Measurements from ENCODE around the gene FXYD1.

The FXYD1 gene

DNA sequence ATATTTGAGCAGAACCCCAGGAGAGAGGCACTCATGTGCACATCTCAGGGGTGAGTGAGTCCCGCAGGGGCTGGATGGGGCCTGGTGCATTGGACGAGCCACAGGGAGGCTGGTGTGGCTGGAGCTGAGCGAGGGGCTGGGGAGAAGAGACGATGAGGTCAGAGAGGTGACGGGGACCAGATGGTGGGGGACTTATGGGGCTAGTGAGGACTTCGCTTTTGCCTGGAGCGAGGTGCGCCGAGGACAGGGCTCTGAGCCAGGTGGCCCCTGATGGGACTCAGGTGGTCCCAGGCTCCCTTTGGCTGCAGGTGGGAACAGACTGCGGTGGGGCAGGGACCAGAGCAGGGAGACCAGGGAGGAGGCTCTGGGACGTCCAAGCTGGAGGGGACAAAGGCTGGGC is 29.9 kb upstream of the FXYD1 start:
- DNase-seq: no peak

DNA sequence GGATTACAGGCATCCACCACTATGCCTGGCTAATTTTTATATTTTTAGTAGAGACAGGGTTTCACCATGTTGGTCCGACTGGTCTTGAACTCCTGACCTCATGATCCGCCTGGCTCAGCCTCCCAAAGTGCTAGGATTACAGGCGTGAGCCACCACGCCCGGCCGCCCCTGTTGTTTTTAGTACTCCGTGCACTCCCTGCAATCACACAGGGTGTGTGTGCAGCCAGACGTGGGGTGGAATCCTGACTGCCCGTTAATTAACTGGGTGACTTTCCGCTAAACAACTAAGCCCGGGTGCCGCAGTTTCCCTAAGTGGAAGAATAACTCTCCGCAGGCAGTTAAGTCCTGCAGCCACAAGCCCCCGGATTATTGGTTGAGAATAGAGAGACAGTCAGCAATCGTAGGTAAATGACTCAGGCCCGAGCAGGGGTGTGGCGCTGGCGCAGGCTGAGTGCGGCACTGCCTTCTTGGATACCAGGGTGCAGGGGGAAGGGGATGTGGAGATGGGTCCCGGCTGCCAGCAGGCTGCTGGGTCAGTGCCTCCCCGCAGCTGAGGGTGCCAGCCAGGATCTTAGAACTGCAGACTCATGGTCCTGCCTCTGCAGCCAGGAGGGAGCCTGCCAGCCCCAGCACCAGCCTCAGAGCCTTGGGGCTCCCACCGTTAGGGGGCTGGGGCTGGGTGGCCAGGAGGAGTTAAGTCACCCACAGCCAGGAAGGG is 29.1 kb upstream of the FXYD1 start:
- DNase-seq: no peak

DNA sequence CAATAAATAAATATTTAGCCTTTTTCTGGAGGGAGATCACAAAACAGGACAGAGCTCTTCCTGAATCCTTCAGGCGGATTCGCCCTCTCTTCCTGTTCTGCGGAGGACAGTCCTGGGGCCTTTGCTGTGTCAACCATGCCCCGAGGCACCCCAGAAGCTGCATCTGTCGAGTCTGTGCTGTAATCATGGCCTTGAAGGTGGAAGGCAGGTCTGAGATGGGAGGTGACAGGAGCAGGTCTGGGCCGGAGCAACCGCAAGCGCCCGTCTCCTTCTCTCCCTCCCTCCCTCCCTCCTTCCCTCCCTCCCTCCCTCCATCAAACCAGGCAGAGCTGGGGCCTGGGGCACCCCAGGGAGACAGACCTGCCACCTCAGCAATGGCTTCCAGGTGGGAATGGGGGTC is 27.6 kb upstream of the FXYD1 start:
- DNase-seq: no peak

DNA sequence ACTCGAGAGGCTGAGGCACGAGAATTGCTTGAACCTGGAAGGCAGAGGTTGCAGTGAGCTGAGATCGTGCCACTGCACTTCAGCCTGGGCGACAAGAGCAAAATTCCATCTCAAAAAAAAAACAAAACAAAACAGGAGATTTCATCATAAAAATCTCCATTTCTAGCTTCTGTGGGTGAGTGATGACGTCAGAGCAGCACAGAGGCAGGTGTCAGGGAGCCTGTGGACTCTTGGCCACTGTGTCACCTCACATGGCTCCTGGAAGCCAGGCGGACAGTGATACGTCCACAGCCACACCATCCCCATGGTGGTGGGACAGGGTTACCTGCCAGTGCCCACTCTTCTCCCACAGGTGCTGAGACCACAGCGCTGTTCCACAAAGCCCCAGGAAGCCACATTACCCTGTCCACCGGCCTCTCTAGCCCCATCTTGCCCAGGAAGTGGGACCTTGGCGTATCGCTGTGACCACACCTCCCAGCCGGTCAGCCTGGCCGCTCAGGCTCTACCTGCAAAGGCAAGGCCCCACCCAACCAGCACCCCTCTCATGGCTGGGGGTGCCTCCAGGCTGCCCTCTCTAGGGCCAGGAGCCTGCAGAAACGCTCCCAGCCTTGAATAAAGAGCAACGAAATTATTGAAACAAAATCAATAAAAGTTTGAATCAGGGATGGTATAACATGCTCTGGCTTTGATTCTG is 25.5 kb upstream of the FXYD1 start:
- no peak for DNase-seq

DNA sequence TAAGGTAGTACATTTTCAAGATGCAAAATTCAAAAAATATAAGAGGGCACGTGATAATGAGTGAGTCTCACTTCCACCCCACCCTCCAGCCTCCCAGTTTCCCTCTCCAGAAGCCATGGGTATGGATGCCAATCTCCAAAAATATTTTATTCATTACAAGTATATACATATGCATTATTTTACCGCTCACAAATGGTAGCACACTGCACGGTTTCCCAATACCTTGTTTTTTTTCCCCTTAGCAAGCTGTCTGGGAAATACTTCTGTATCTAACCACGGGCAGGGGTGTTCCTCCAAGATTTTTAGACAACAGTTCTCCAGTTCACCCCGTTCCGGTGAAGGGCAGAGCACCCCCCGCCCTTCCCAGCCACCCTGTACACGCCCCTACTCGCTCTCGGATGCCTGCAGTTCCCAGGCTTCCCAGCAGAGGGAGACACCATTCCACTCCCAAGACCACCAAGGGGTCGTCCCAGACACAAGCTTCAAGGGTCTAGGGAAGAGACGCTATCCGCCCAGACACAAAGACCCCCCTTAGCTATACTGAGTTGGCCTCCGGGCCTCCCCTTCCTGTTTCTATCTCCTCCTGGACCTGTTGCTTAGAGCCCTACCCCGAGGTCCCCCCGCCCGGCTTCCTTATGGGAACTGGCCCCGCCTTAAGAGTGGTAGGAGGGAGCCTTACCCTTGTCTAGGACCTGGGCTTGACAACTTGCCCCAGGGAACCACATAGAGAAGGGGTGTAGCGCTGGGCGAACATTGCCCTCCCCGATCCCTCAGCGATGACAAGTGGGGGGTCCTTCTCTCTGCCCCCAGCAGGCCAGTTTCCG is 24.1 kb upstream of the FXYD1 start:
- DNase-seq: peak; percentile 27 to 54 (median 39)

DNA sequence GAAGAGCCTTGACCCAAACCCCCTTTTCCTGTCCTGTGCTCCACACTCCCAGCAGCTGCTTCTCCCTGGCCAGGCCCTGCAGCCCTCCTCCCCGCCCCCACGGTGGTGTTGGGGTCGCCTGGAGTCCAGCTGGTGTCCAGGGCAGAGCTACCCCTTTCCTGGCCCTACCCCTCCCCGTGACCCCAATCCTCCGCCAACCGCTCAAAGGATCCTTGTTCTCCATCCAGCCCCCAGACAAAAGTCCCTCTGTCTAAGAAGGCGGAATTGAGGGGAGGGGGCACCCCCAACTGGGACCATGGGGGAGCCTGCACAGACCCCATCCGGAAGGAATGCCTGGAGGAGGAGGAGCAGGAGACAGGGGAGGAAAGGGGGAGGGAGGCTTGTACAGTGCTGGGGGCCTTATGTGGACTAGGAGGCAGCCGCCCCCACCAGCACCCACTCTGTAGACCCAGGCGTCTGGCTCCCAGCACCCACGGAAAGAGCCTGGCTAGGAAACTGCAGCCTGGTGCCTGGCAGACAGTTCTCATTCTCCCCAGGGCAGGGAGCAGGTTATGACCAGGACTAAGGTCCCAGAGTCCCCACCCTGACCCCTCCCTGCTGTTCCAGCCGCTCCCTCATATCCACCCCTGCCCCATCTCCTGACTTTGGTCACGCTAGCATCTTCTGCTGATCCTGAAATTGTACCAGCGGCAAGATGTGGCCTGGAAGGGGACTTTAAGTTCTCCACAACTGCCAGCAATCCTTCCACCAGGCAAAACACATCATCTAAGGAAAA is 23.3 kb upstream of the FXYD1 start, which contains the start of gene FXYD3:
Gene FXYD3, plus strand, starts transcription at position 647 of the 775 bp plus-strand sequence. CDS start 3,554 bp downstream, outside the sequence.
- DNase-seq: no peak

DNA sequence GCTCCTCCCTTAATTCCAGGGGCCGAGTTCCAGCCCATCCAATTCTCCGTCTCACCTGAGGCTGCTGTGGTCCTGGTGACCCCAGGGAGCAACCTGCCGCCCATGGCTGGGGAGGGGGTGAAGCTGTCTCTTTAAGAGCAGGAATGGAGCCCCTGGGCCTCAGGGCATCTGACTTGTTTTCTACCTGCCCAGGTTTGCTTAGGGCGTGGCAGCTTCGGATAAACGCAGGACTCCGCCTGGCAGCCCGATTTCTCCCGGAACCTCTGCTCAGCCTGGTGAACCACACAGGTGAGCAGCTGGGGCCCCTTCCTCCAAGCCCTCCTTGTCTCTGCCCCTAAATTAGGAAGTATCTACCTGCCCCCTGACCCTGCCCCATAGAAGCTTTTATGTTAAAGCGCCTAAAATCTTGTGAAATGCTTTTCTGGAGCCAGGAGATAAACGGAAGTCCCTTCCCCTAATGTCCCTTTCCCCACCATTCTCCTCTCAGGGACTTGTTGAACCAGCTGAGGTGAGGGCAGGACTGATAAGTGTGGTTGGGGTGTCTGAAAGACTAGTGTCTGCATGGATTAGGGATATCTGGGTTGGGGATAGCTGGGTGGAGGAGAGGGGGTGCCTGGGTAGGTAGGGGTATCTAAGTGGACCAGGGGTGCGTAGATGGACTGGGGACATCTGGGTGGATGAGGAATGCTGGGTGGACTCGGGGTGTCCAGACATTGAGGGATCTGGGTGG is 22.4 kb upstream of the FXYD1 start:
- no peak for DNase-seq

DNA sequence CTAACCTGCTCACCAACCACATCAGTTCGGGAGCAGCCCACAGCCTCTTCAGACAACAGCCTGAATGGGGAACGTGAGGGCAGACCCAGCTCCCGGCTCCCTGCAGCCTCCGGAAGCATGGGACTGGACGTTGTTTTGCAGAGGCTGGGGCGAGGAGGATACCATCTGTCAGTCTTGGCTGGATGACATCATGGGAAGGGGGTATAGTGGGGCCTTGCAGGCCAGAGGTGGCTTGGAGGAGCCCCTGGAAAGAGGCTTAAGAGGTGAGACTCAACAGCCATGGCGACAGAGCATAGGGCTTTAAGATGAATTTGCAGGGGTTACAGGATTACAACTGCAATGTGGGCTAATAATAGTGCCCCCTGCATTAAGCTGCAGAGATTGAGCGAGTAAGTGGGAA is 21.5 kb upstream of the FXYD1 start:
- no peak for DNase-seq

DNA sequence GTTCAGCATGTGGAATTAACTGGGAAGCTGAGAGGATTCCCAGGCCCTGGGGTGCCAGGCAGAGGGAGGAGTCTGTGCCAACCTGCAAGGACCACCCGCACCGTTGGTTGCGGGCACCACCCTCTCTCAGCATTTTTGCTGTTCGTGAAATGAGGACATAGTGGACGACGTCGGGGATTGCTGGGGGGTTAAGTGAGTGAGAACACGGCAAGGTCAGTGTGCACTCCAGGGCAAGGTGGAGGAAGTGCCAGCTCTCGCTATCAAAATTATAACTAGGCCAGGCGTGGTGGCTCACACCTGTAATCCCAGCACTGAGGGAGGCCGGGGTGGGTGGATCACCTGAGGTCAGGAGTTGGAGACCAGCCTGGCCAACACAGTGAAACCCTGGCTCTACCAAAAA is 20.8 kb upstream of the FXYD1 start:
- no peak for DNase-seq

DNA sequence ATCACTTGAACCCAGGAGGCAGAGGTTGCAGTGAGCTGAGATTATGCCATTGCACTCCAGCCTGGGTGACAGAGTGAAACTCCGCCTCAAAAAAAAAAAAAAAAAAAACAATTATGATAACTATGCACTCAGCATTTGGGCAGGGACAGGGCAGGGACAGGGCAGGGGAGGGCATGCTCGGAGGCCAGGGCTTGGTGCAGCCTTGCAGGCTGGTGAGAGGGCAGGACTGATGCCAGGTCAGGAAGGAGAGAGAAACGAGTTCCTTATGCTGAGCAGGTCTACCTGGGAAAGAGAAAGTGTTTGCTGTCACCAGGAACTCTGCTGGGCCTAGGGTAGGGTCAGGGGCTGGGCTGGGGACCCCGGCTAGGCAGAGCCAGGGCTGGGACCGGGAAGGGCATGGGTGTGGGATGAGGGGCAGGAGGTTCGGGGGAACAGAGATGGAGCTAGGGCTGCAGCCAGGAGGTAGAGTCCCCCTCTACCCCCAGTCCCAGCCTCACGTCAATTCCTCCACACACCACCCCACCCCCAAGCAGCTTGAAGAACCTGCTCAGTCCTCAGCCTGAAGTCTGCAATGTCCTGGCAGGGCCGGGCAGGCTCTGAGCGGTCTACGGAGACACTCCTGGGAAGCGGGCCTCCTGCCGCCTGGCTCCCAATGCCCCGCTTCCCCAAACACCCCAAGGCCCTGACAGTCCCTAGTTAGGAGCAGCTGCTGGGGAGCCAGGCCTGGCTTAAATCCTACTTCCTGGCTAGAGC is 20.2 kb upstream of the FXYD1 start:
- no peak for DNase-seq

DNA sequence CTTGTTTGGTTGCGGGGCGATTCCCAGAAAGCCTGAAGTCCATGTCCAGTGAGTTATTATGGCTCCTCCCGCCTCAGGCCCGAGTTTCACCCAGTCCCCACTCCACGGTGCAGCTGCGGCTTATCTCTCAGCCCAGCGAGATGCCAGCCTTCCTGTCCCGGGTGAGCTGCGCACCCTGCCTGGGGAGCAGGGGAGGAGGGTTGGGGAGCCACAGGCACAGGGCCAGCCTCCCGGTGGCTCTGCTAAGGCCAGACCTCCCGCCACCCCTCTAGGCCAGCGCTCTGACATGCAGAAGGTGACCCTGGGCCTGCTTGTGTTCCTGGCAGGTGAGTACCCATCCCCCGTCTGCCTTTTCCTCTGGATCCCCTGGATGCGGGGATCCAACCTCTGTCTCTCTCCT is 19.5 kb upstream of the FXYD1 start:
- no peak for DNase-seq

DNA sequence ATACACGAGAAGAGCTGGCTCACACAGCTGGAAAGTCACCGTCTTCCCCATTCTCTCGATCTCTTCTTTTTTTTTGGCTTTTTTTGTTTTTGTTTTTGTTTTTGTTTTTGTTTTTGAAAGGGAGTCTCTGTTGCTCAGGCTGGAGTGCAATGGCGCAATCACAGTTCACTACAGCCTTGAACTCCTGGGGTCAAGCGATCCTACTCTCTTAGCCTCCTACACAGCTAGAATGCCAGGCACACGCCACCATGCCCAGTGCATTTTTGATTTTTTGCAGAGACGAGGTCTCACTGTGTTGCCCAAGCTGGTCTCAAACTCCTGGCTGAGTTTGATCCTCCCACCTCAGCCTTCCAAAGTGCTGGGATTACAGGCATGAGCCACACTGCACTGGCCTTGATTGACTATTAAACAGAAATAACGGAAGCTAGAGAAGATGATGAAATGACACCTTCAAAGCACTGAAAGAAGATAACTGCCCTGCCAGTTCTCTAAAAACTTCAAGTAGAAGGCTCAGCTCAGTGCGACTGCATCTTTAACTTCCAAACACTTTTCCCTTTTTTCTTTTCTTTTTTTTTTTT is 19.0 kb upstream of the FXYD1 start:
- DNase-seq: no peak

DNA sequence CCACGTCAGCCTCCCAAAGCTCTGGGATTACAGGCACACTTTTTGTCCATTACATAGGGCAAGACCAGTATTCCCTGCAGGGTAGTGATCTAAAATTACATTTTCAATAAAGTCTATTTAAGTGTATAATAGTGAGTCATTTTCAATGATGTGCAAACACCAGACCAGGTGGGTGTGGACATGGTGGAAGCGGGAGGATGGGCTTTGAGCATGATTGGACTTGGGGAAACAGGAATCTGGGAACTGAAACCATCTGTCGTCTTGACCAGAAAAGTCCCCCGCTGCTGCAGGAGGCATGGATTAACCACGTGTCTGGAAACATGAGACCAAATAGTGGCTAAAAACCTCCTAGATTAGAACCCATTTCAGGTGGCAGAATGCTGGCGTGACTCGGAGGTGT is 18.1 kb upstream of the FXYD1 start:
- DNase-seq: no peak

DNA sequence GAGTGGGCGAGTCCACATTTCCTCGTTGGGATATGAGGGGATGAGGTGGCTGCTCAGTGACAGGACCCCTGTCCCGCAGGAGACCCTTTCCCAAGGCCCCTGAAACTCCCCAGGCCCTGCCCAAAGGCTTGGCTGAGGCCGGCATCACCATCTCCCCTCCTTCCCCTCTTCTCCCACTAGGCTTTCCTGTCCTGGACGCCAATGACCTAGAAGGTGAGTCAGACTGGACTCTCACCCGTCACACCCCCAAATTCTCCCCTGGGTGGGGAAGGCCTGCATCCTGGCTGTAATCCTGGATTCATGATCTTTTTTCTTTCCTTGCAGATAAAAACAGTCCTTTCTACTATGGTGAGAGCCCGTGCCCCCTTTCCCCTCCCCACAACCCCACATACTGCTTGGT is 17.7 kb upstream of the FXYD1 start:
- no peak for DNase-seq

DNA sequence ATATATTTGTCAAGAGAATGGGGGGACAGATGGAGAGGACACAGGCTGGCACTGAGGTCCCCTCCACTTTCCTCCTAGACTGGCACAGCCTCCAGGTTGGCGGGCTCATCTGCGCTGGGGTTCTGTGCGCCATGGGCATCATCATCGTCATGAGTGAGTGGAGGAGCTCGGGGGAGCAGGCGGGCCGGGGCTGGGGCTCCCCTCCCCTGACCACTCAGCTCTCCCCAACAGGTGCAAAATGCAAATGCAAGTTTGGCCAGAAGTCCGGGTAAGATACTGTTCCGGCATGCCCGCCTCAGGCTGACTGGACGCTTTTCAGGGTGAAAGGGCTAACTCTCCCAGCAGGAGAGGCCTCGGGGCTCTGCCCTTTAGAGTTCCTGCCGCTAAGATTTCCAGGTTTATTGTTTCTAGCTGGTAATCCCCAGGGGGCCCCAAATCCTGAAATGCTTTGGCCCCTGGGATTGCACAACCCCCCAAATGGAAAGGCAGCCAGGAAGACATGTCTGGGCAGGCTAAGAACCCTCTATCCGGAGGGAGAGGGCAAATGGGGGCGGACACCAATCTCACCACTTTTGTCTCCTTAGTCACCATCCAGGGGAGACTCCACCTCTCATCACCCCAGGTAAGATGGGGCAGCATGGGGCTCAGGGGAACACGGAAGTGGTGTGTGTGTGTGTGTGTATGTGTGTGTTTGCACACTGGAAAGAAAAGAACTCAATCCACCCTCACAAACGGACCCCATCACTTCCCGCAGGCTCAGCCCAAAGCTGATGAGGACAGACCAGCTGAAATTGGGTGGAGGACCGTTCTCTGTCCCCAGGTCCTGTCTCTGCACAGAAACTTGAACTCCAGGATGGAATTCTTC is 15.7 kb upstream of the FXYD1 start:
- no peak for DNase-seq

DNA sequence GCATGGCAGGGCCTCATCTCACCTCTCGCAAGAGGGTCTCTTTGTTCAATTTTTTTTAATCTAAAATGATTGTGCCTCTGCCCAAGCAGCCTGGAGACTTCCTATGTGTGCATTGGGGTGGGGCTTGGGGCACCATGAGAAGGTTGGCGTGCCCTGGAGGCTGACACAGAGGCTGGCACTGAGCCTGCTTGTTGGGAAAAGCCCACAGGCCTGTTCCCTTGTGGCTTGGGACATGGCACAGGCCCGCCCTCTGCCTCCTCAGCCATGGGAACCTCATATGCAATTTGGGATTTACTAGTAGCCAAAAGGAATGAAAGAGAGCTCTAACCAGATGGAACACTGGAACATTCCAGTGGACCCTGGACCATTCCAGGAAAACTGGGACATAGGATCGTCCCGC is 15.1 kb upstream of the FXYD1 start:
- no peak for DNase-seq

DNA sequence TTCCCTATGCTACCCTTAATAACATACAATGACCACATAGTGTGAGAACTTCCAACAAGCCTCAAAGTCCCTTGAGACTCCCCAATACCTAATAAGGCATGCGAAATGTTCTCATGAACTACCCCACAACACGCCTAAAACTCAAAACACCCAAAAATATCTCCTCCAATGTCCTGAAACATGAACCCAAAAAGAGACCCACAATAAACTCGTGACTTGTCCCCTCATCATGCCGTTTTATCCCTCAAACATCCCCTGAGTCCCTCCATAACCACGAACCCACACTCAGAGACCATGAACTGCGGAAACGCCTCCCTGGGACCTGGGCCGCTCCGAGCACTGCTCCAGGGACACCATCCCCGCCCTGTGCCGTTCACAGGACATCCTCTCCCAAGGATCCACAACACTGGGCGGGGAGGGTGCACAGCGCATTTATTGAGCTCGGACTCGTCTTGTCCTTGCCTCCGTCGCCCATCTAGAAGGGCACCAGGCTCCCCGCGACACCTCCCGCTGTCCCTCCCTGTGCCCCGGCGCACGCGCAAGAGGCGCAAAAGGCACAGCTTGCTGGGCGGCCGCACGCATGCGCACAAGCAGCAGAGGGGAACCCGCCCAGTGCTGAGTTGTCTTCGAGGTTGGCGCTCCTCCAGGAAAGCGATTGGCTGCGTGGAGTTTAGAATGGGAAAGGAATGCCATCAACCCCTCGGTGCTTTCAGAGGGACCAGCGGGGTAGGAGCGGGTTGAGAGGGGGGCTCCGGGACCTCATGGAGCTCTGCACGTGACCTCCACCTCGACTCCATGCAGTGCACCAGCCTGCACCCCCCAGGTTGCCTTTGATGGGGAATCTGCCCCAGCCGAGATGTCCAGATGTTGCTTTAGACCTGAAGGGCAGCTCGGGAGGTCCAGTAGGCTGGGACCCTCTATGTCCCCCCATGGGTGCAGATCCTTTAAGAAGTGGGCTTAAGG is 14.2 kb upstream of the FXYD1 start:
- peak; percentile 63 to 74 (median 69) for DNase-seq

DNA sequence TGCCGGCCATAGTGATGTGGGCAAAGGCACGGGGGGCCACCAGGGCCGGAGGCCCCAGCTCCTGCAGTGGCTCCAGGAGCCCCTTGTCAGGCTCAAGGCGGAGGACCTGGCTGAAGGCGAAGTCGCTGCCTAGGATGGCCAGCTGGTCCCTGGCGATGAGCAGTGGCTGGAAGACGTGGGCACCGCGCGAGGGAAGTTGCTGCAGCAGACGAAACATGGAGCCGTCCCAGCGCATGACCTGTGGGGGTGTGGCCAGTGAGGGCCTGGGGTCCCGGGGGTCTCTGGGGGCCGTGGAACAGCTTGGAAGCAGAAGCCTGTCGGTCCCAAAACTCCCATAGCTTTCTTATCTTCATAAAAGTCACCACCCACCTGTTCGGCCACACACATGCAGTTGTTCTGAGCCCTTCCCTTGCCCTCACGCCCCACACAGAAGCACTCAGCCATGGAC is 13.3 kb upstream of the FXYD1 start:
- DNase-seq: no peak

All from activated CD4-positive, CD25-positive, alpha-beta regulatory T cell (primary cell).